Small intestine (tissue), 7 donors: ENCODE measurements around the gene CCDC170. TPM values are rescaled to one million over a fixed set of nuclear protein-coding genes. Genes with fewer than 3 reads are reported as not detected.

Source experiments
- DNase-seq, 2 donors: peaks; one replicate each; pipeline versions ENCODE4 v3.0.0 to v3.0.0-alpha.2; 2013
- FAIRE-seq: peaks from 2 replicates; lab custom pipeline; 2012; peaks lifted over from hg19 to GRCh38; lab: Jason Lieb, UNC
- H3K27ac ChIP-seq, 3 donors: one replicate each; pipeline ENCODE4 v1.5.1; 2013; ENCODE audit warnings: low read length in 2 of 3, mild to moderate bottlenecking in 2 of 3, control low read depth in 1 of 3, inconsistent platforms in 1 of 3, low read depth in 1 of 3, moderate library complexity in 1 of 3
- H3K27me3 ChIP-seq, 3 donors: one replicate each; pipeline ENCODE4 v1.6.1; 2013; ENCODE audit warnings: low read length in 3 of 3, inconsistent platforms in 1 of 3; ENCODE audit not compliant: control insufficient read depth in 3 of 3, insufficient read depth in 3 of 3
- H3K36me3 ChIP-seq, 3 donors: one replicate each; pipeline ENCODE4 v1.6.1; 2013; ENCODE audit warnings: low read length in 3 of 3, inconsistent platforms in 1 of 3, low read depth in 1 of 3, mild to moderate bottlenecking in 1 of 3, moderate library complexity in 1 of 3; ENCODE audit not compliant: control insufficient read depth in 3 of 3, insufficient read depth in 2 of 3
- H3K4me1 ChIP-seq, 3 donors: one replicate each; pipeline ENCODE4 v1.6.1; 2013; ENCODE audit warnings: low read length in 2 of 3, inconsistent platforms in 1 of 3, low read depth in 1 of 3, mild to moderate bottlenecking in 1 of 3, moderate library complexity in 1 of 3; ENCODE audit not compliant: control insufficient read depth in 3 of 3, insufficient read depth in 2 of 3
- H3K4me3 ChIP-seq, 3 donors: one replicate each; pipeline ENCODE4 v1.5.1; 2013; ENCODE audit warnings: low read length in 3 of 3, control low read depth in 1 of 3, inconsistent platforms in 1 of 3, low read depth in 1 of 3, mild to moderate bottlenecking in 1 of 3, moderate library complexity in 1 of 3
- H3K9me3 ChIP-seq, 2 donors: one replicate each; pipeline ENCODE4 v1.6.1; 2013; ENCODE audit warnings: low read depth in 1 of 2, low read length in 1 of 2; ENCODE audit not compliant: control insufficient read depth in 2 of 2, insufficient read depth in 1 of 2
- WGBS, 3 donors: extraction: QIAGEN DNeasy Blood & Tissue Kit; methylation state at CpG; one replicate each; pipeline ENCODE4 v1.1.7; 2013; 5-methylcytosine and 5-hydroxymethylcytosine counted together
- polyA plus RNA-seq, 4 donors: library from polyadenylated mRNA; stranded (reverse) in 3 of 4; unstranded in 1 of 4; fragments of 200-250 nt in 3 of 4; fragments of 120-200 nt in 1 of 4; gene quantifications; one replicate each; pipeline versions ENCODE4 v1.2.1 to v1.2.3, GENCODE V29; 2013
- donor health status: healthy with polysubstance abuse.
- donor health status: control.
- donor health status: control.
- donor health status: Bipolar disorder and iron deficiency.
- donor health status: healthy.

Gene CCDC170
- polyA plus RNA-seq, 4 donors = 0.21 to 3.1 (median 2.3) TPM

- no peaks in the 10 kb centered on the region for H3K27me3 ChIP-seq
- 89 to 93% (median 92%) methylated on average over 2 of the region's 2 CpGs for WGBS, 3 donors
- DNase-seq (no peak), FAIRE-seq (no peak)
- peaks cover 0 to 9% of the 10 kb centered on the region in 2 donors for H3K9me3 ChIP-seq
- no peaks in the 10 kb centered on the region for H3K4me1 ChIP-seq
- no peak overlapping the region for H3K4me3 ChIP-seq
- no peak overlapping the region for H3K27ac ChIP-seq
- no peaks in the 10 kb centered on the region for H3K36me3 ChIP-seq
These were observed 123.7 kb downstream of the CCDC170 start for GRCh38 chr6:151617539-151617938.

DNA sequence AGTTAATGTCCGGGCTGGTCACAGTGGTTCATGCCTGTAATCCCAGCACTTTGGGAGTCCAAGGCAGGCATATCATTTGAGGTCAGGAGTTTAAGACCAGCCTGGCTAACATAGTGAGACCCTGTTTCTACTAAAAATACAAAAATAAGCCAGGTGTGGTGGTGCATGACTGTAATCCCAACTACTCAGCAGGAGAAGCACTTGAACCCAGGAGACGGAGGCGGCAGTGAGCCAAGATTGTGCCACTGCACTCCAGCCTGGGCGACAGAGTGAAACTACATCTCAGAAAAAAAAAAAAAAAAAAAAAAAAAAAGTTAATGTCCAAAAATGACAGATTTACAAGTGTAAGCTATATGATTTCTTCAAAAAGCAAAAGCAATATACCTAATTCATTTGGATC is 124.9 kb downstream of the CCDC170 start:
- H3K4me1 ChIP-seq = no peaks in the 10 kb centered on the region
- FAIRE-seq = no peak
- H3K27ac ChIP-seq = no peak overlapping the region
- no peaks in the 10 kb centered on the region for H3K36me3 ChIP-seq
- no peak overlapping the region for H3K4me3 ChIP-seq
- WGBS, 3 donors = 74 to 95% (median 94%) methylated on average over 4 of the region's 4 CpGs
- peaks cover 0 to 9% of the 10 kb centered on the region in 2 donors for H3K9me3 ChIP-seq
- DNase-seq = no peak
- H3K27me3 ChIP-seq = no peaks in the 10 kb centered on the region

DNA sequence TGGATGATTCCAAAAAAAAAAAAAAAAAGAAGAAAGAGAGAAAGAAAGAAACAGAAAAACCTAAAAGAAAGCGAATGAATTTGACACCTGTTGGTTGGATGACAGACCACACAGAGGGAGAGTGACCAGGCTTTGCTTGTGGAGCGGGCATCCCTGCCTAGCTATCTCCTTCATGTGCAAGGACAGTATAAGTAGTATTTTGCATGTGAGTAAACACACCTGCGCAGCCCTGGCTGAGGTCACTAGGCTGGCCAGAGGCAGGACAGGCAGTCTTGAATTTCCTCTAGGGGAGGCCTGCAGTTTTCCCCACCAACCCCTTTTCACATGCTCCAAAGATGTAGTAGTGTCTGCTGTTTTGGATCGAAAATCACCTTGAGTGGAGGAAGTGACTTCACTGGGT is 126.4 kb downstream of the CCDC170 start:
- no peak for FAIRE-seq
- no peaks in the 10 kb centered on the region for H3K36me3 ChIP-seq
- 73 to 88% (median 73%) methylated on average over 4 of the region's 4 CpGs for WGBS, 3 donors

DNA sequence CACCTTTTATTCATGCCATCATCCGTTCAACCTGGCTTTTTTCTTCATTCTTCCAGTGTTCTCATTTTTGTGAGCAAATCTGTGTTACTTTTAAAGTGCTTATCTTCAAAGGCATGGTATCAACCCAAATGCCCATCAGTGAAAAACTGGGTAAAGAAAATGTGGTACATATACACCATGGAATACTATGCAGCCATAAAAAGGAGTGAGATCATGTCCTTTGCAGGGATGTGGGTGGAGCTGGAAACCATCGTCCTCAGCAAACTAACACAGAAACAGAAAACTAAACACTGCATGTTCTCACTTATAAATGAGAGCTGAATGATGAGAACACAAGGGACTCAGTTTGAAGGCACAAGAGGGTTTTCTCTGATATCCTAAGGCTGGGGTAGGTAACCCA is 130.3 kb downstream of the CCDC170 start:
- Histone ChIP-seq H3K36me3 (no peaks in the 10 kb centered on the region), H3K27me3 (no peaks in the 10 kb centered on the region), H3K4me3 (no peak overlapping the region), H3K27ac (no peak overlapping the region), H3K9me3 (no peaks in the 10 kb centered on the region), H3K4me1 (no peaks in the 10 kb centered on the region)
- no peak for DNase-seq
- WGBS, 3 donors = 83 to 89% (median 84%) methylated on average over 2 of the region's 2 CpGs
- no peak for FAIRE-seq

More for the DNA sequence above, 126.4 kb downstream of the CCDC170 start:
- Histone ChIP-seq H3K27me3 (no peaks in the 10 kb centered on the region), H3K4me1 (no peaks in the 10 kb centered on the region), H3K27ac (no peak overlapping the region), H3K4me3 (no peak overlapping the region), H3K9me3 (peaks cover 0 to 9% of the 10 kb centered on the region in 2 donors)
- DNase-seq = no peak

GRCh38 chr6:151624481-151624880 is 130.7 kb downstream of the CCDC170 start:
- H3K4me3 ChIP-seq = no peak overlapping the region
- H3K36me3 ChIP-seq = no peaks in the 10 kb centered on the region
- H3K27ac ChIP-seq = no peak overlapping the region
- FAIRE-seq (no peak), DNase-seq (no peak)
- H3K9me3 ChIP-seq = no peaks in the 10 kb centered on the region
- 75 to 84% (median 79%) methylated on average over 5 of the region's 5 CpGs for WGBS, 3 donors
- H3K27me3 ChIP-seq = no peaks in the 10 kb centered on the region
- H3K4me1 ChIP-seq = no peaks in the 10 kb centered on the region

DNA sequence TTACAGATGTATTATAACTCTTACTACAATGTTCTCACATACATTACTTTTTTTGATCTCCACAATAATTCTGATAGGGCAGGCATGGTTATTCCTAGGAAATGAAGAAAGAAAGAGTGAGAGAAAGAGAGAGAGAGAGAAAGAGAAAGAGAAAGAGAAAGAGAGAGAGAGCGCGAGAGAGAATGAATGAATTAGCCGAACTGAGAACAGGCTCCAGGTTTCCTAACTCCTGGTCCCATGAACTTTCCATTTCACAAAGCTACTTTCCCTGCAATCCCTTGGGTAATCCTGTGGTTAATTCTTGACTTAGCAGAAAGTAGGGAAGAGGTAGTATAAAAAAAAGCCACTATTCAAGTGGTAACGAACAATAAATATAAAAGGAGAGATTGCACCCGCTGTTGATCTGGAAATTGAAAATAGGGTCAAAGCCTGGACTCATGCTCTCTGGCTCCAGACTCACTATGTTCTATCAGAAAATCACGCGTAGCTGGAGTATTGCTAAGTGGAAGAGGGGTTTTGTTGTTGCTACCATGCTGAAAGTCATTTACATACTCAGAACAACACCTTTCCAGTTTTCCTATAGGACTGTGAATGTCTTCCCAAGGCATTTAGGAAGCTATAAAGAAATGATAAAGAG is 131.2 kb downstream of the CCDC170 start:
- Histone ChIP-seq H3K4me3 (no peak overlapping the region), H3K27me3 (no peaks in the 10 kb centered on the region), H3K4me1 (no peaks in the 10 kb centered on the region), H3K36me3 (no peaks in the 10 kb centered on the region), H3K27ac (no peak overlapping the region), H3K9me3 (no peaks in the 10 kb centered on the region)
- DNase-seq = no peak
- 92 to 95% (median 93%) methylated on average over 7 of the region's 7 CpGs for WGBS, 3 donors
- no peak for FAIRE-seq

- FAIRE-seq (no peak), DNase-seq (peak in 1 of 2 donors; percentile 47)
- no peak overlapping the region for H3K4me3 ChIP-seq
- no peak overlapping the region for H3K27ac ChIP-seq
- H3K9me3 ChIP-seq = no peaks in the 10 kb centered on the region
- H3K27me3 ChIP-seq = no peaks in the 10 kb centered on the region
- H3K36me3 ChIP-seq = no peaks in the 10 kb centered on the region
- WGBS, 3 donors = 29 to 59% (median 34%) methylated on average over 3 of the region's 3 CpGs
- H3K4me1 ChIP-seq = no peaks in the 10 kb centered on the region
These were observed 134.1 kb downstream of the CCDC170 start for GRCh38 chr6:151627689-151628444.

DNA sequence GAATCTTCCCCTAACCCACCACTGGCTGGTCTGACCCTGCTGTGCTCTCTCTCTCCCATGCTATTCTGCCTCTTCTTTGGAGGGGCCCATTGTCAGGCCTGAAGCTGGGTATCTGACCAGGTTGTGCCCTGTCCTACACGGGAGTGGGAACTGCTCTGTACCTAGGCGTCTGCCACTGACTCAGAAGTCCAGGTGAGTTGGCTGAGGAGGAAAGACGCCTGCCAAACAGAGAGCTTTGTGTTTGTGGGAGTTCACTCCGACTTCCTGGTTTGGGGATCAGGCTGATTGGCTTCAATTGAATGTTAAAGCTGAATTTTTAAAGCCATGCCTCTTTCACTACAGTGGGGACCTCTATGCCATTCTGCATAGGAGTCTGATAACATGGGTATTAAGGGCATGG is 136.0 kb downstream of the CCDC170 start:
- FAIRE-seq = no peak
- WGBS, 3 donors = 13 to 63% (median 36%) methylated on average over 4 of the region's 4 CpGs

More for the DNA sequence above, 136.0 kb downstream of the CCDC170 start:
- no peak overlapping the region for H3K27ac ChIP-seq
- no peaks in the 10 kb centered on the region for H3K36me3 ChIP-seq
- H3K4me1 ChIP-seq = no peaks in the 10 kb centered on the region
- H3K4me3 ChIP-seq = no peak overlapping the region
- H3K9me3 ChIP-seq = no peaks in the 10 kb centered on the region
- DNase-seq = peak in 1 of 2 donors; percentile 32
- no peaks in the 10 kb centered on the region for H3K27me3 ChIP-seq
